Adipocyte (in vitro differentiated cells): ENCODE measurements around the gene RELN.

Experiments used
- DNase-seq: peaks from one replicate; pipeline ENCODE4 v3.0.0-alpha.2; 2015; ENCODE audit warnings: low read depth
- H3K27me3 ChIP-seq: replicated peaks from 2 replicates; pipeline ENCODE4 v1.7.0; 2013; ENCODE audit warnings: mild to moderate bottlenecking, low read length, moderate library complexity; ENCODE audit not compliant: control insufficient read depth, insufficient read depth
- H3K36me3 ChIP-seq: 2 replicates; pipeline ENCODE4 v1.7.0; 2013; ENCODE audit warnings: low read length, mild to moderate bottlenecking, moderate library complexity; ENCODE audit not compliant: control insufficient read depth, insufficient read depth, severe bottlenecking
- H3K4me1 ChIP-seq: 2 replicates; pipeline ENCODE4 v1.7.0; 2013; ENCODE audit warnings: mild to moderate bottlenecking, low read length, moderate library complexity; ENCODE audit not compliant: control insufficient read depth, insufficient read depth
- H3K4me3 ChIP-seq: 2 replicates; pipeline ENCODE4 v1.7.0; 2013; ENCODE audit warnings: mild to moderate bottlenecking, low read length, moderate library complexity
- H3K9ac ChIP-seq: 2 replicates; pipeline ENCODE4 v1.7.0; 2013; ENCODE audit warnings: mild to moderate bottlenecking, low read length, moderate library complexity
- H3K9me3 ChIP-seq: 2 replicates; pipeline ENCODE4 v1.7.0; 2013; ENCODE audit warnings: mild to moderate bottlenecking, low read length, moderate library complexity; ENCODE audit not compliant: control insufficient read depth

RELN gene

DNA sequence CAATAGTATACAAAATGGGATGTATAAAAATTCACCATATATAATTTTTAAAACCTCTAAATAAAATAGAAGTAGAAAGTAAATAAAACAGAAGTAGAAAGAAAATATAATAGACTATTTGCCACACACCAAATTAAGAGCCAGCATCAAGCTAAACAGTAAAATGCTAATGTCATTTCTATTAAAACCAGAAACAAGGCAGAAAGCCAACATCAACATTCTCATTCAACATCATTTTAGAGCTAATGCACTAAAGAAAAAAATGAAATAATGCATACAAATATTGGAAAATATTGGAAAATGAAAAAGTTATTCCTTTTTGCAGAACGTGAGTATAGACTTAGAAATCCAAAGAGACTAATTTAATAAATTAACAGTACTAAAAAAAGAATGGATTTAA, 23.4 kb upstream of the RELN start:
- Histone ChIP-seq H3K4me1 (peaks cover 8% of the 10 kb centered on the region), H3K9me3 (no peaks in the 10 kb centered on the region), H3K9ac (no peak overlapping the region), H3K4me3 (no peak overlapping the region), H3K27me3 (no peaks in the 10 kb centered on the region), H3K36me3 (no peaks in the 10 kb centered on the region)
- no peak for DNase-seq

DNA sequence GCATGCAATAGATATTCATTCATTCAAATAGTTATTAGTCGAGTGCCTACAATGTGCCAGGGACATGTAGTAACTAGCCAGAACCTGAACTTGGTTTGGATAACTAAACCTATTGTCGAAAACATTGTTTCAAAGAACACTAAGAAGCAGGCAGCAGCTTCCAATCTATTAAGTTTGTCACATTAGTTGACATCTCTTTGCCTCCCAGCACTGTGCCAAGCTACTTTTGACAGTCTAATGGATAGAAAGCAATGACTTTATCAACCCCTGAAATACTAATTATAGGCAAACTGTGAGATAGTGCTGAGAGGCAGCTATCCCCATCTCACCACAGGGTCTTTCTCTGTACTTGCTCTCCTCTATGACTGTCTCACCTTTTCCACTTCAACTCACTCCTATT, 22.4 kb upstream of the RELN start:
- DNase-seq: no peak
- Histone ChIP-seq H3K27me3 (no peaks in the 10 kb centered on the region), H3K9ac (no peak overlapping the region), H3K4me3 (no peak overlapping the region), H3K4me1 (peaks cover 8% of the 10 kb centered on the region), H3K9me3 (no peaks in the 10 kb centered on the region), H3K36me3 (no peaks in the 10 kb centered on the region)

DNA sequence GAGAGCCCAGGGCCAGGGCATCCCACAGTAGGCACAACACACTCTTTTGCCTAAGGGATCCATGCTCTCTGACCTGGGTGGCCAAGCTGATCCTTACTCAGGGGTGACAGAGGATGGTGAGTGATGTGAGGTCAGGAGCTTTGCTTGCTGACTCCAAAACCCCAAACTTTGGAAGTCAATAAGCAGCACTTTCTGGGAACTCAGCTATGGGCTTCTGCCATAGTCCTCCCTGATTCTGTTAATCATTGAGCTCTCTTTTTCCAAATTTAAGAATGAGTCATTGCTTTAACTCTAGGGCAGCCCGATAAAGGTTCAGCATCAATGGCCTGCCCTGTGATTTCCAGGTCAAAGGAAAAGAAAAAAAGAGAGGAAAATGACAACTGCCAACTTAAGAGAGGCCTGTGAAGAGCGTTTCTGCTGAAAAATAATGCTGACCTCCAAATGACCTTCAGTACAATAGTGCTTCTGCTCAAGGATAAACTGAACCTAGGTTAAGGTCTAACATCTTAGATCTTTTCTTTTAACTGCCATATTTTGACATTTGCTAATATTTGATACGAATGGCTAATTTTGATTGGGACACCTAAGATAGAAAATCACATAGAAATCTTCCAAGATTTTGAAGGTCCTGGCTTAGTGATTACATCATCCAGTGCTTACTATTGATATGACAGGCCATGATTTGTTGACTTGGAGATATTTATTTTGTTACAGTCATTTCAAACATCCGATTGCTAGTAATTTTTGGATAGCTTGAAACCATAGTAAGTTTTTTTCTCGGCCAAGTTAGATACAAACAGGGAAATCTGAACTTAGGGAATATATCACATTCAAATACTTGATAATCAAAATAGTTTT, 20.8 kb upstream of the RELN start:
- H3K4me3 ChIP-seq: no peak overlapping the region
- H3K9ac ChIP-seq: no peak overlapping the region
- H3K9me3 ChIP-seq: no peaks in the 10 kb centered on the region
- DNase-seq: no peak
- H3K36me3 ChIP-seq: no peaks in the 10 kb centered on the region
- H3K27me3 ChIP-seq: no peaks in the 10 kb centered on the region
- H3K4me1 ChIP-seq: peaks cover under 1% of the 10 kb centered on the region

DNA sequence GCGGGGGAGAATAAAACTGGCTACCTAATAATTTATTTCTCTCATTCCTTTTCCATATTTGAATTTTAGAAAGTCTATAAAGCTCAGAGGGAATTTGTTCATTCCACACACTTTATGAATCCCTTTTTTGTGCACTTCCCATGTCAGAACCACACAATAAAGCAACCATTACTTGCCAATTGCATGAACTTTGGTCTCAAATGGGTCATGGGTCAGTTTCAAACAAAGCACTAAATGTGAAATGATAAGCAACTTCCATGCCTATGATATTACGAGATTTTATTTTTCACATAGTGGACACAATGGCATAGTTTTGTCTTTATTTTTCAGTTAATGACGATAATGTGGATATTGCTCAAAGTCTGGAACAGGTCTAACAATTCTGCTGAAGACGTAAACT, 18.6 kb upstream of the RELN start:
- Histone ChIP-seq H3K9ac (no peak overlapping the region), H3K27me3 (no peaks in the 10 kb centered on the region), H3K36me3 (no peaks in the 10 kb centered on the region), H3K4me3 (no peak overlapping the region), H3K4me1 (no peaks in the 10 kb centered on the region), H3K9me3 (no peaks in the 10 kb centered on the region)
- DNase-seq: no peak

DNA sequence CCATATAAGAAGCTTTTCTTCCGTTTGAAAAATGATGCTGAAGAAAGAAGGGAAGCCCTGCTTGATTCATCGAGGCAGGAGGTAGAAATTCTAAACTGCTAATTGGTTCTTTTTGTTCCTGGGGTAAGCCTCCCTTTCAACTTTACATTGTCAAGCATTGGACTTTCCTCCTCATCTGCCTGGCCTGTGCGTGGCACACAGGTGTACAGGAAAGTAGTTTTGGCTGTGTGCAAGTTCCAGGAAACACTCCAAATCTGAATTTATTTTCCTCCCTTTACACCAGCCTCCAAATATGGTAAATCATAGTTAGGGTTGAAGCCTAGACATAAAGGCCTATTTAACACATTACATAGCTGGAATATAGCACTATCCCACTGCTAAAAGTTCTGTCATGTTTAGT, 18.2 kb upstream of the RELN start:
- no peak for DNase-seq
- no peaks in the 10 kb centered on the region for H3K4me1 ChIP-seq
- H3K4me3 ChIP-seq: no peak overlapping the region
- no peaks in the 10 kb centered on the region for H3K27me3 ChIP-seq
- no peak overlapping the region for H3K9ac ChIP-seq
- H3K9me3 ChIP-seq: no peaks in the 10 kb centered on the region
- no peaks in the 10 kb centered on the region for H3K36me3 ChIP-seq

DNA sequence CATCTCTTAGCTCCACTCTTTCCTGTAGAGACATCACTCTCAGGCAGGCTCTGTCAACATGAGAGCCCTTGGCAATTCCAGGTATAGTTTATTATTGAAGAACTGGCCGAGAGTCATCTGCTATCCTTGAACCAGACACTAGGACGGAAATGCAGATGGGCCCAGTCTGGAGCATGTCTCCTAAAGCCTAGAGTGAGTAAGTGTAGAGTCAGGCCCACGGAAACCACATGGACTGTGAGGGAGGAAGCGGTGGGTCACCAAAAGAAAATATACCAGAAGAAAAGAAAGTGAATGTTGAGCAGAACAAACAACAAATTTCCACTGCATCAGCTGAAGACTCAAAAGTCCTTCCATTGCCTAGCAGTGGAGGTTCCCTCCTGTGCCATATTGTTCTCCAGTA, 15.7 kb upstream of the RELN start:
- DNase-seq: no peak
- Histone ChIP-seq H3K36me3 (no peaks in the 10 kb centered on the region), H3K9ac (no peak overlapping the region), H3K27me3 (no peaks in the 10 kb centered on the region), H3K4me1 (no peaks in the 10 kb centered on the region), H3K9me3 (no peaks in the 10 kb centered on the region), H3K4me3 (no peak overlapping the region)

DNA sequence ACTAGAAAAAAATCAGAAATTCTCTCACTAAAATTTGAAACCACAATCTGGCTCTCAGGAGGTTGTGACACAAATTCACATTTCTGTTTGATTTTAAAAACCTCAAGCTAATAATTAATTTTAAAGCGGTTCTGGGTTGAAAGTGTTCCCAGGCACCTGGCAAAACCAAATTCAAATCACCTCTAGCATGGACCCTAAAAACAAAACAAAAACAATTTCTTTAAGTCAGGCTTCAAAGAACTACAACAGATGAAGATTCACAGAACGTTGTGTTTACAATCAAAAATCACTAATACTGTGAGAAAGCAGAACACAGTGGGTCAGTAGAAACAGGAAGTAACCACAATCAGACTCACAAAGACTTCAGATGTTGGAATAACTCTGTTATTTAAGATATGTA, 7.2 kb upstream of the RELN start:
- Histone ChIP-seq H3K9me3 (no peaks in the 10 kb centered on the region), H3K9ac (no peak overlapping the region), H3K36me3 (no peaks in the 10 kb centered on the region), H3K4me1 (no peaks in the 10 kb centered on the region), H3K27me3 (no peaks in the 10 kb centered on the region), H3K4me3 (no peak overlapping the region)
- no peak for DNase-seq

DNA sequence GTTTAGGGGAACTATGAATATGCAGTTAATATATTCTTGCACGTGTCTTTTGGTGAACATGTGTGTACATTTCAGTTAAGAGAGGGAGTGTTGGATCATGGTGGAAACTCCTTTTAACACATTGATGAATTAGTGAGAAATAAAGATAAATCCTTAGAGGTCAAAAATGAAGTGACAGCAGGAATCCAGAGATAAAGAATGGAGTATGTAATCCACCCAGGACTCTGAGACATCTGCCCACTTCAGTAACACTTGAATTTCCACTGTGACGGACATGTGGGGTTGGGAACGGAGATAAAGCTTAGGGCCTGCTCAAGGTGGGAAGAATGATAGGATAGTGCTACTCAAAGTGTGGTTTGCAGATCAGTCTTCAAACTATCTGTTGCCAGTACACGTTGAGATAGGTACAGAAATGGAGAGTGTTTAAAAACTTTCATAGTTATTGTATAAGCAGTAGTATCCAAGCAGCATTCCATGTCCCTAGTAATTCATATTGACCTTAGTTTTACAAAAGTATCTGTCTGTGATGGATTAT, 6.6 kb upstream of the RELN start:
- no peaks in the 10 kb centered on the region for H3K36me3 ChIP-seq
- peaks cover 2% of the 10 kb centered on the region for H3K4me1 ChIP-seq
- H3K4me3 ChIP-seq: no peak overlapping the region
- no peaks in the 10 kb centered on the region for H3K9me3 ChIP-seq
- no peak overlapping the region for H3K9ac ChIP-seq
- no peaks in the 10 kb centered on the region for H3K27me3 ChIP-seq
- no peak for DNase-seq

DNA sequence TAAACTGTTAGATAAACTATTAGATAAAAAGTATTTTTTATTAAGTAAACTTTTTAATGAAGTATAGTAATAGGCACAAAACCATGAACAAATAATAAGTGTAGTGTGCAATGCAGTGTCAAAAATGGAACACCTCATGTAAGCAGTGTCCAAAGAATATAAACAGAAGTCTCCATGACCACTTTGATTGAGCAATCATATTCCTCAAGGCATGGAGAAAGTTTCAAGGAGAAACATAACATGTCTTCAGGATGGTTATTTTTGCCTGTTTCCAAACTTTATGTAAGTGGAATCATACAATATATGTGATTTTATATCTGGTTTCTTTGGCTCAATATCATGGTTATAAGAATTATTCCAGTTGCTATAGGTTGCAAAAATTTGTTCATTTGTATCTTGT, 6.1 kb upstream of the RELN start:
- Histone ChIP-seq H3K27me3 (no peaks in the 10 kb centered on the region), H3K4me3 (no peak overlapping the region), H3K9me3 (no peaks in the 10 kb centered on the region), H3K9ac (no peak overlapping the region), H3K36me3 (no peaks in the 10 kb centered on the region), H3K4me1 (peaks cover 8% of the 10 kb centered on the region)
- no peak for DNase-seq

DNA sequence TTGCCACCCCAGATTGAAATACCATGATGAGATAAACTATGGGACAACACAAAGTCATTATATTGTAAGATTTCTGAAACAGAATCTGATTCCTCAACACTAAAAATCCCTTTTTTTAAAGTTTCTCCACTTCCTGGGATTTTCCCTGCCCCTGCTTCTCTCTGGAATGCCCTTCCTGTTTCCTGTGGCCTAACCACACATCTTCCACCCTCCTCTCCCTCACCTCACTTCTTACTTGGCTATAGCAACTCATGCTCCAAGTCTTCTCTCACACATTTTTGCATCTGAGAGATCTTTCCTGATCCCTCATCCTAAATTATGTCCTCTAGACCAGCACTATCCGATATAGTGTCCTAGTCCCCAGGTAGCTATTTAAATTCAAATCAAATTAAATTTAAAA, 4.1 kb upstream of the RELN start:
- H3K9me3 ChIP-seq: no peaks in the 10 kb centered on the region
- peaks cover 9% of the 10 kb centered on the region for H3K4me1 ChIP-seq
- DNase-seq: no peak
- H3K27me3 ChIP-seq: no peaks in the 10 kb centered on the region
- H3K36me3 ChIP-seq: no peaks in the 10 kb centered on the region
- no peak overlapping the region for H3K9ac ChIP-seq
- no peak overlapping the region for H3K4me3 ChIP-seq

DNA sequence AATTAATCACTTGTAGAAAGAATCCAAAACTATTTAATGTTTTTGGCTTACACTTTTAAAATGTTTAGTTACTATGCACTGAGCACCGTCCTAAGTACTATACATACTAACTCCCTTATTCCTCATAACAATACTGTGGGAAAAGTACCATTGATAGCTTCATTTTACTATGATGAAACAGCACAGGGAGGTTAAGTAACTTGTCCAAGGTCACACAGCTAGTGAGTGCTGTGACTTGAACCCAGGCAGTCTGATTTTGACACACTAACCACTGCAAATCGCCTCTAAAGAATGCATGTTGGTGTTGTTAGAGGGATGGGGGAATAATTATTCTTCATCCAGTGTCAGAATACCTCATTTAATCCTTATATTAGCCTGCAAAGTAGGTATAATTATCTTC, 1.9 kb upstream of the RELN start:
- Histone ChIP-seq H3K9me3 (no peaks in the 10 kb centered on the region), H3K4me3 (no peak overlapping the region), H3K36me3 (no peaks in the 10 kb centered on the region), H3K9ac (no peak overlapping the region), H3K4me1 (peaks cover 9% of the 10 kb centered on the region), H3K27me3 (no peaks in the 10 kb centered on the region)
- no peak for DNase-seq

DNA sequence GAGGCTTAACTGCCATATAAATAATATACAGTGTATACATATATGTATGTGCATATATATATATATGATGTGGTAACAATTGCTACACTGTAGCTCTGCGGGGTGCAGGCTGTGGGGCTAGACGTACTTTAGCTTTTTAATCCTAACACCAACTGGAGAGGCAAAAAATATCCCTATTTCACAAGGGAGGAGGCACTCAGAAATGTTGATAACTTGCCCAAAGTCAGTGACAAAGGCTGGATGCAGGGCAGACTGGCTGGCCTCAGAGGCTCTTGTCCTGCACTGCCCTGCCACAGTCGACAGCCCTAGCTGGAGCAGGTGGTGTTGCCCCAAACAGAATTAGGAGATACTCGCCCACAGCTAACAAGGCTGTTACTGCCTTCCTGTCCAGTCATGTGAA, 1.5 kb upstream of the RELN start:
- no peaks in the 10 kb centered on the region for H3K36me3 ChIP-seq

More for the DNA sequence above, 1.5 kb upstream of the RELN start:
- H3K27me3 ChIP-seq: no peaks in the 10 kb centered on the region
- peak overlapping the region; percentile 83 for H3K4me3 ChIP-seq
- DNase-seq: no peak
- H3K9ac ChIP-seq: peak overlapping the region; percentile 78
- peaks cover 9% of the 10 kb centered on the region for H3K4me1 ChIP-seq
- no peaks in the 10 kb centered on the region for H3K9me3 ChIP-seq
